ENCODE data around the gene LRRC74B.
"Not testable (repeated sequence)": the region's sequence is repeated elsewhere in the genome, so short reads cannot be mapped to it uniquely, and the experiment has no call there.

The LRRC74B gene

DNA sequence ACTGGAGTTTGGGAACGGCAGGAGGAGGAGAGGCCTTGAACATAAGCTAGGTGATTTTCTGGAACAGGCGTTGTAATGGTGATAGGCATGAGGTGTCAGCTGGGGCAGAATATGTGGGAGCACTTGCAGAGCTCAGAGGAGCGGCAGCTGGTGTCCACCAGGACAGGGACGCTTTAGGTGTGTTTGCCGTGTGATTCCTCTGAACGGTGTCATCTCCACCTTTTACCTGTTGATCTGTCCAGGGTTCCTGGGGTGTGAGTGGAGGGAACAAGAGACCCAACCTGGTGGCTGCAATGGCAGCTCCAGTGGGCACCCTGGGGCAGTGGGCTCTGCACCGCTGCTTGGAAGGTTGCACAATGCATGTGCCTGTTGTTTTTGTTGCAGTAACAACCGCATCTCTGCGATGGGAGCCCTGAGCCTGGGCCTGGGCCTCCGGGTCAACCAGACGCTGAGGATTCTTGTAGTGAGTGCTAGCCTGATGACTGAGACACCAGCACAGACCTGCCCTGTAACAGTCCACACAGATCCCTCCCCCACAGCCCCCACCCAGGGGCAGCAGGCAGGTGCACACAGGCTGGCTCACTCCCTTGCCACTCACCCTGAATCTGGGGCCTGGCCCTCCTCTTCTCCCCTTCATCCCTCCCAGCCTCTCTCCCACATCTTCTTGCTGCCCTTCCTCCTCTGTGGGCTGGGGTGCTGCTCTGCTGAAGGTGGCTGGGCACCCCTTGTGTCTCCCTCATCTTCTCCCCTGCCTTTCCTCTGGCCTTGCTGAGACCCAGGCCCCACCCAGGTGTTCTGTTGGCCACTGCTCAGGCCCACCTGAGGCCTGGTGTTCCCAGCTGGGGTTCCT, 9.2 kb downstream of the LRRC74B start:
- no peak for DNase-seq (ENCODE audit: low read depth in 2 of 2)

DNA sequence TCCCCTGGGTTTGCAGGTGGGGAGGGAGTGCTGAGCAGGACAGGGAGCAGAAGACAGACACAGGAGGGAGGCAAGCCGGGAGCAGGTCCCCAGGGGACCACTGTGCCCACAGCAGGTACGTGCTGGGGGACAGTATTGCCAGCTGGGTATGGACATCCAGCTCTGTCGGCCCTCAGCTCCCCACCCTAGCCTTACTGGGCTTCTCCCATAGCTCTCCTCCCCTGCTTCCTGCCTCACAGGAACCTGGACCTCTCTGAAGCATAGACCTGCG, 9.8 kb downstream of the LRRC74B start:
- no peak for DNase-seq (ENCODE audit: low read depth in 2 of 2)

DNA sequence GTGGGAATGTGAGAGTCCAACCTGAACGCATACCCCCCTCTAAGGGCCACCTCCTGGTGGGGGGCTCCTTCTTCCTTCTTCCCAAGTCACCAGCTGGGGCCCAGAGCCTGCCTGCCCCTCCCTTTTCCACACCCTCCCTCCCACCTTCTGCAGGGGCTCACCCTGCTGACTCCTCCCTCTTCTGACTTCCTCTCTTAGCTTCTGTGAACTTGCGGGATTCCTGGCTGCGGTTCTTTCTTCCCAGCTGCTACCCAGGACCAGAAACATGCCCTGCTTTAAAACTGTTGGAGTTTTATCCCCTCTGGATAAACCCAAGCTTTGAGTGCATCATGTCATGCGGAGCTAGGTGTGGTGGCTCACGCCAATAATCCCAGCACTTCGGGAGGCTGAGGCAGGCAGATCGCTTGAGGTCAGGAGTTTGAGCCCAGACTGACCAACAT, 10.2 kb downstream of the LRRC74B start:
- no peak for DNase-seq (ENCODE audit: low read depth in 2 of 2)

DNA sequence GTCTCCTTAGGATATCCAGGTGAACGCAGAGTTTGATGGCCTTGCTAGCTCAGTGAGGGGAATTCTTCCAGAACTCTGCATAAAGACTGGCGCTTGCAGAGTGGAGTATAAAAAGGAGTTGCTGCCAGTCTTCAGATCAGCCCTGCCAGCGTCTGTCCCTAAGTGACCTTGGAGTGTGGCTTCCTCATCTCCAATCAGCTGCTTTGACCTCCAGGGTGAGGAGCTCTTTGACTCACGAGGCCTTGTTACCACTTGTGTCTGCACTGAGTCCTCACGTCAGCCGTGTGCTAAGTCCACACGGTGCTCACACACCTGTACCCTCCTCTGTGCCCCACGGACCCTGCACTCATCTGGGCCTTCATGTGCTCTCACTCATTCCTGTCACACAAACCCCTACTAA, 14.6 kb downstream of the LRRC74B start:
- not testable (repeated sequence) for DNase-seq (ENCODE audit: low read depth in 2 of 2)

DNA sequence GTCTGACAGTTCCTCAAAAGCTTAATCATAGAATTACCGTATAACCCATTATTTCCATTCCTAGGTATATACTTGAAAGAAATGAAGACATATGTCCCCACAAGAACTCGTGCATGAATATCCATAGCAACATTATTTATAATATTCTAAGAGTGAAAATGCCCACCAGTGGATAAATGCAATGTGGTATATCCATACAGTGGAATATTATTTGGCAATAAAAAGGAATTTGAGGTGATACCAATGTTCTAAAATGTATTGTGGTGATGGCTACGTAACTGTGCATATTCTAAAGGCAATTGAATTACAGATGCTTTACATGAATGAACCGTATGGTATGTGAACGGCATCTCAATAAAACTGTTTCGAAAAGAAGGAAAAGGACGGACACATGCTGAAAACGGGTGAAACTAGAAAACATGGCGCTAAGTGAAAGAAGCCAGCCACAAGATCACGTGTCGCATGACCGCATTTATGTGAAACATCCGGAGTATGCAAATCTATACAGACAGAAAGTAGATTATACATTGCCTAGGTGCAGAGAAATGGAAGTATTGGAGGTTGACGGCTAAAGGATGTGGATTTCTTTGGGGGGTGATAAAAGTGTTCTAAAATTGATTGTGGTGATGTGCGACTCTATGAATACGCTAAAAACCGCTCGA, 16.0 kb downstream of the LRRC74B start:
- not testable (repeated sequence) for DNase-seq (ENCODE audit: low read depth in 2 of 2)

DNA sequence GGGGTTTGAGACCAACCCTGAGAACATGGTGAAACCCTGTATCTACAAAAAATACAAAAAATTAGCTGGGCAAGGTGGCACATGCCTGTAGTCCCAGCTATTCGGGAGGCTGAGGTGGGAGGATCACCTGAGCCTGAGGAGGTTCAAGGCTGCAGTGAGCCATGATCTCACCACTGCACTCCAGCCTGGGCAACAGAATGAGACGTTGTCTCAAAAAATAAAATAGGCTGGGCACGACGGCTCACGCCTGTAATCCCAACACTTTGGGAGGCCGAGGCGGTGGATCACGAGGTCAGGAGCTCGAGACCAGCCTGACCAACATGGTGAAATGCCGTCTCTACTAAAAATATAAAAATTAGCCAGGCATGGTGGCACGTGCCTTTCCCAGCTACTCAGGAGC, 18.7 kb downstream of the LRRC74B start:
- DNase-seq (ENCODE audit: low read depth in 2 of 2), result not testable (repeated sequence)

DNA sequence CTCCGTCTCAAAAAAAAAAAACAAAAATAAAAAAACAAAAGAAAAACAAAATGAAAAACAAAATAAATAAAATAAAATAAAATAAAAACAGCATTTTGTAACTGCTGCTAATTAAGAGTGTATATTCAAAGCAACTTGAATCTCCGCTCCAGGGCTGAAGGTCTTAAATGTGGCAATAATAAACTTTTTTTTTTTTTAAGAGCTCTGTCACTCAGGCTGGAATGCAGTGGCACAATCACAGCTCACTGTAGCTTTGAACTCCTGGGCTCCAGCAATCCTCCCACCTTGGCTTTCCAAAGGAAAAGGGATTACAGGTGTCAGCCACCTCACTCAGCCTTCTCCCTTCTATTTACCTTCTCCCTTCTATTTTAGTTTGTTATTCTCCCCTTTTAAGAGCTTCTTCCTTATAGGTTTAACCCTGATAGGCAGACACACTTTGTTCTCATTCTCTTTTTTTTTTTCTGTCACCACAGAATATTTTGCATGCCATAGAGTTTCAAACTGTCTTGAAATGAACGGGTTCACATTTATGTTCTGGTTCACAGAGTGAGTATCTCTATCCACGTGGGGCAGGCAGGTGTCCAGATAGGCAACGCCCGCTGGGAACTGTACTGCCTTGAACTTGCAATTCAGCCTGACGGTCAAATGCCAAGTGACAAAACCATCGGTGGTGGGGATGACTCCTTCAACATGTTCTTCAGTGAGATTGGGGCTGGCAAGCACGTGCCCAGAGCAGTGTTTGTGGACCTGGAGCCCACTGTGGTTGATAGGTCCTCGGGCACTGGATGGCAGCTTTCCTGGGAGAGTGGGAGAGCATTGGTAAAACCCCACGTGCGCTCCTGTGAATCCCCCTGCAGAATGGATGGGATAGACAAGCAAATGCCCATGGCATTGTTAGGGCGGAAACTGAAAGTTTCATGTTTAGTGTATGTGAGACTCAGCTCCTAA, 19.4 kb downstream of the LRRC74B start:
- DNase-seq (ENCODE audit: low read depth in 2 of 2), result no peak

DNA sequence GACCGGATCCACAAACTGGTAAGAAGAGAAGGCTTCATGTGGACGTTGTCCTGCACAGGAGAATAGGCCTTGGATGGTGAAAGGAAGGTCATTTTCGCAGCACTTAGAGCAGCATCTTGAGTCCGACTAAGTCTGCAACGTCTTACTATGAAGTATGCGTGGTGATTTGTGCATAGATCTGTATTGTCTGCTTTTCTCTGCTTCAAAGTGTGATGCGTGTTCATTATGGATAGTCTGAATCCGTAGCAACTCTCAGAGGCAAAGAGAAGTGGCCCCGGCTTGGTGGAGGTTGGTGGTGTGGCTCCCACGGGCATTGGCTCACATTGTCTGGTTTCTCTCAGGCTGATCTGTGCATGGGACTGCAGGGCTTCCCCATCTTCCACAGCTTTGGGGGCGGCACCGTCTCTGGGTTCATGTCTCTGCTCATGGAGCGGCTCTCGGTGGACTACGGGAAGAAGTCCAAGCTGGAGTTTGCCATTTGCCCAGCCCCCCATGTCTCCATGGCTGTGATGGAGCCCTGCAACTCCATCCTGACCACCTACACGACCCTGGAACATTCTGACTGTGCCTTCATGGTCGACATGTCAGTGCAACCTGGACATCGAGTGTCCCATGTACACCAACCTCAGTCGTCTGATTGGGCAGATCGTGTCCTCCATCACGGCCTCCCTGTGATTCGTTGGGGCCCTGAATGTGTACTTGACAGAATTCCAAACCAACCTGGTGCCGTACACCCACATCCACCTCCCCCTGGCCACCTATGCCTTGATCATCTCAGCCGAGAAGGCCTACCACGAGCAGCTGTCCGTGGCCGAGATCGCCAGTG, 21.5 kb downstream of the LRRC74B start:
- DNase-seq (ENCODE audit: low read depth in 2 of 2), result no peak

DNA sequence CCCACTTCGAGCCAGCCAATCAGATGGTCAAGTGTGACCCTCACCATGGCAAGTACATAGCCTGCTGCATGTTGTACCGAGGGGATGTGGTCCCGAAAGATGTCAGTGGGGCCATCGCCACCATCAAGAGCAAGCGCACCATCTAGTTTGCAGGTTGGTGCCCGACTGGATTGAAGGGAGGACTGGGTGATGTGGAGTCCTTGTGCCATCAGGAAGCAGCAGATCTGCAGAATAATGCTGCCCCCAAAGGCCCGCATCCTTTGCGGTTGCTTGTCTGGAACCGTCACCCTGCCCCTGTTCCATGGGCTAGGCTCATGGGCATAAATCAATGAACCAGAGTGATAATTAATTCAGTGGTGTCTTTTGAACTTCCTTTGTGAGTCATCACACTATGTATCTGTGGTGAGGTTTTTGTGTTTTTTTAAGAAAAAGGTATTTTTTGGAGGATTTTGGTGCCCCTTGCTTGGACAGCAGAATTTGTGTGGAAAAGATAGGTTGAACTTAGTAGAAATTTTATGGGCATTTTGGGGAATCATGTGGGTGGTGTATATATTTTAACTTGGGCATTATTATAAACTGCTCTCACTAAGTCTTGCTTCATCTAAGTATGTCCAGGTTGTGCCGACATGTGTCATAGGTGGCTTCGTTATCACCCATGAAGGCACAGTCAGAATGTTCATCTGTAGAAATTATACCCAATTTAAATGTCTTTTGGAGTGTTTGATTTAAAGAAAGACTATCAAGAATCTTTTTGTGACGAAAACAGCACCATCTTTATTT, 22.3 kb downstream of the LRRC74B start:
- DNase-seq (ENCODE audit: low read depth in 2 of 2), result no peak

DNA sequence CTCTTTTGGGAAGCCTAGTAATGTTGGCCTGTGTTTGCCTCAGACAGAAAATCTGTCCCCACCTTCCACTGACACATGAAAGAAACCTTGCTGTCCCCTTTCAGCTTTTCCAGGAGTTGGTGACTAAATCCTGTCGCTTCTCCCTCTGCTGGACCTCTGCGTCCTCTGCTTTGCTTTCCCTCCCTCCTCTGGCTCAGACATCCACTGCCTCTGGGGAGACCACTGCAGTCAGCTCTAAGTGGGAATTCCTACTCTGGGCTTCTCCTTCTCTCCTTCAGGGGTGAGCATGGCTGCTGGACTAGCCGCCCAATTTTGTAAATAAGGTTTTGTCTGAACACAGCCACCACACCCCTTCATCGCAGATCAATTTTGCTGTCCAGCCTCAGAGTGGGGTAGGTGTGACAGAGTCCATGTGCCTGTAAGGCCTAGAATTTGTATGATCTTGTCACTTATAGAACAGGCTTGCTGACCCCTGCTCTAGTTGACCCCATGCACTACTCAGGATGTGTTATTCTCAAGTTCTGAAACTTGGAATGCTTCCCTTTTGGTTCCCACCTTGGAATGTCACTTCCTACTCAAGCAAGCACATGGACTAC, 23.0 kb downstream of the LRRC74B start:
- no peak for DNase-seq (ENCODE audit: low read depth in 2 of 2)

DNA sequence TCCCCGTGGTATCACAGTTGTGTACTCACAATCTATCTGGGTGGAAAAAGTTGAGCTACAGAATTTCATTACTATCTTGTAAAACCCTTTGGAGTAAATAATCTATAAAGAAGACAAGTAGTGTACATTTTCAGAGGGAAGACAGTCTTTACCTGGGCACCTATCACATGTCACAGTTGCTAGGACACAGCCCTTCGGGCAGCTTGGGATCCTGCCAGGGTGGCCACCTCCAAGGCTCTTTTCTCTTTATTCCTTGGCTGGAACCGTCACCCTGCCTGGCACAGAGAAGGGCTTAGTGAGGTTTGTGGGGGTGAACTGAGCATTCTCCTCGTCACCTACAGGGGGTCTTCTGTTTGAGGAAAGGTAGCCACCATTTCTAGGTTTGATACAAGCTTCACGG, 23.6 kb downstream of the LRRC74B start:
- no peak for DNase-seq (ENCODE audit: low read depth in 2 of 2)

DNA sequence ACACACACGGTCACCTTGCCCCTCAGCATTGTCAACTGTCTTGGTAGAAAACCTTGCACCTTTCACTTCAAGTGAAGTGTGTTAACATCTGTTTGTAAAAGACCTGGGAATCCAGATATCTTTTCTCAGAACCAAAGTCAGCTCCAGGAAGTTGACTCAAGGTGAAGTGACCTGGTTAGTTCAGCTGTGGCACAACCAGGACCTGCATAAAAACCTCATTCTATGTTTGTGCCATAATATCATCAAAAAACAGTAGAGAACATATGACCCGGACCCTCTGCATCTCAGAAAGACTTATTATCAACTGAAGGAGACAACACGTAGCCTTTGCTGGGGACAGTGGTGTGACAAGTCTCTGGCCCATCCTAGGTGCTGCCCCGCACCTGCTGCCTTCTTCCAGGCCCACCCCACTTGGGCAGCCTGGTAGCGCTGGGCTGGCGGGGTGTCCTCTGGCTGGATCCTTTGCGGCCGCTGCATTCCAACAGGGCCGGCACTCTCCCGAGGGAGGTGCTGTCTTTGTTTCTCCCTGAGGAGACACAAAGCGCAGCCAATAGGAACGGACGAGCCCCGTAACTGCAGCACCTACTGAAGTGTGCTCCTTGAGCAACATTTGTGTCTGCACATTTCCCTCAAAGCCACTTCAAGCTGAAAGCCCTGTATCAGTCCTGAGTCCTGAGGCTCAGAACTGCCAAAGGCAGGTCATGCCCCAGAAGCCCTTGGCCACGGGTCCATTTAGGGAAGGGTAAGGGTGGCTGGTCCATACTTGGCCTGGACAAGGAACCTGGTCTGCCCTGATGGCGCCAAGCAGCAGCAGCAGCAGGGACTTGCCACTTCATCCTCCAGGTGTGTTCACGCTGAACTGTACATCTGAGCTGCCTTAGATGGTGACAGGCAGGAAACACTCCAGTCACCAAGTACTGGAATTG, 25.2 kb downstream of the LRRC74B start:
- no peak for DNase-seq (ENCODE audit: low read depth in 2 of 2)

DNA sequence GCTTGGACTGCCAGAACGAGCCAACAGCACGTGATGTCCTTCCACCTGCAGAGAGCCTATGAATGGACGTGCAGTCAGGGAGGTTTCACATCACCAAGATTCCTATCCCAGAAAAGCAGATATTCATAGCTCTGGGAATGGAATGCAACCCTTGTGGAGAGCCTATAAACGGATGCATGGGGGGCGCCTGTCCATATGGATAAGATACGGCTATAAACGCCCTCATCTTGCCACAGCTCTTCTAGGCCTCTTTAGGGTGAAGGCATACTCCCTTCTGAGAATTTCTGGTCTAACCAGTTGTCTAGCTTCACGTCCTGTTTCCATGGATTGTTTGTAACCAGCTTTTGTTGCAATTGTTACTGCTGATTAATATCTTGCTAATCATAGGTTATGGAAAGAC, 26.1 kb downstream of the LRRC74B start:
- not testable (repeated sequence) for DNase-seq (ENCODE audit: low read depth in 2 of 2)

DNA sequence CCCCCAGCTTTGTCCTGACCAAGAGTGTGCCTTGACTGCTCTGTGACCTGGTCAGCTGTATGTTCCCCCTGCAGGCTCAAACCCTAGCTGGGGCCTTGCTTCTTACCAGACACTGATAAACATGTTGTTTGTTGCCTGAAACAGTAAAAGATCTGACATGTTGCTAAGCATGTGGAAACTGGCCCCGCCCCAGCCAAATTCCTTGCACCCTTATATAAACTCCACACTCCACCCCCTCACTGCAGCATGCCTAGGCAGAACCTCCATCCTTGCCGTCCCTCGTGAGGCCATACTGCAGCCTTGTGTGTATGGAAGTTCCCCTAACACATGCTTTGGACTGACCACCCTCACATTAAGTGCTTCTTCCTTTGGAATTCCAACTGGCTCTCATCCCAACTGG, 27.3 kb downstream of the LRRC74B start:
- no peak for DNase-seq (ENCODE audit: low read depth in 2 of 2)

DNA sequence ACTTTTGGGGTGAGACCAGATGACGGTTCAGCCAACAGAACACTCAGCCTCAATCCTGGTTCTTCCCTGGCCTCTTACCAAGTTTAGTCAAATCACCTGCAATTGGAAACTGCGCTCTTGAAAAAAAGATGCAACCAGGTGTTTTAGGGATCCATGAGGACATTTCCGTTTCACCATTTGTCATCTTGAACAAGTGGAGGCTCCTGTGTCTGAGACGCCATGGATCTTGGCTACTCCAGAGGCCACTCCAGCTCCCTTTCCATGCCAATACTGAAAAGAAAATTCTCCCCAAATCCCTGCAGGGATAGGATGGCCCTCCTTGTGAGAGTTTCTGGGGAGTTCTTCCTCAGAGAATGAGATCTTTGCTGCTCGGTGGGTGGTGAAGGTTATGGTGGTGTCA, 27.7 kb downstream of the LRRC74B start:
- no peak for DNase-seq (ENCODE audit: low read depth in 2 of 2)

DNA sequence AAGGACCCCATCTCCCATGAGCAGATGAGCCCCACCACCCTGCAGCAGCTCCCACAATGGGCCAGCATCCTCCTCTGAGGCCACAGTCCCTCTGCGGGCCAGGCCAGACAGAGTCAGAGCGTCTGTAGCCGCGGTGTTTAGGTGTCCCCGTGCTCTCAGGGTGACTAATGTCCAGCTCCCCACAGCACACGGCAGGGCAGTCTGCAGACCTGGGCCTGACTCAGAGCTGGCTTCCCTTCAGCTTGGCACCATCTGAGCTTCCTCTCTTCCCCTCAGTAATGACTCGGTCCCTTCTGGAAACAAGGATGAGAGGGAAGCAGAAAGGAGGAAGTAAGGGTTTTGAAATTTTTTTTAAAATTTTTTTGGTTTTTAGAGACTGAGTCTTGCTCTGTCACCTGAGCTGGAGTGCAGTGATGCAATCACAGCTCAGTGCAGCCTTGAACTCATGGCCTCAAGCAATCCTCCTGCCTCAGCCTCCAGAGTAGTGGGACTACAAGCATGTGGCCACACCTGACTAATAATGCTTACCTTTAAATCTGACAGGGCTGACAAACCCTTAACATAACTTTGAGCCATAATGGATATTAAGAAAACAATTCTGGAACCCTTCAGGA, 28.5 kb downstream of the LRRC74B start:
- no peak for DNase-seq (ENCODE audit: low read depth in 2 of 2)

DNA sequence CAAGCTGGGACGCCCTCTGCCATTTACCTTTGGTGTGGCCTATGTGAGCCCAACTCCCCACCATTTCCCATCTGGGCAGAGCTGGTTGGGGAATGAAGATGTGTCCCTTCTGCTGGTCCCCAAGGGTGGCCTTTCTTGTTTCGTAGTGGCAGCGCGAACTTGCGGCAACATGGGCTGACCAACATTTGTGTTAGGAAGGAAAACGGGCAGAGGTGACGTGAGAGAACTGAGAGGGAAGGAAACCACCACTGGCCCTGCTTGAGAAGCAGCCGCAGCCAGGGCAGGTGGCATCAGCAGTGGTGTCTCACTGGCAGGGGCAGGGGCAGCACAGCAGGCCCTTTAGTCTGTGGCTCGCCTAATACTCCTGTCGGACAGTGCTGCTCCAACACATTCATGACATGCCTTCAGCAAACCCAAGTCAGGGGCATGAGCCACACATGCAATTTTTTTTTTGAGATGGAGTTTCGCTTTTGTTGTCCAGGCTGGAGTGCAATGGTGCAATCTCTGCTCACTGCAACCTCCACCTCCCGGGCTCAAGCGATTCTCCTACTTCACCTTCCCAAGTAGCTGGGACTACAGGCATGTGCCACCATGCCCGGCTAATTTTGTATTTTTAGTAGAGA, 29.9 kb downstream of the LRRC74B start:
- no peak for DNase-seq (ENCODE audit: low read depth in 2 of 2)

DNA sequence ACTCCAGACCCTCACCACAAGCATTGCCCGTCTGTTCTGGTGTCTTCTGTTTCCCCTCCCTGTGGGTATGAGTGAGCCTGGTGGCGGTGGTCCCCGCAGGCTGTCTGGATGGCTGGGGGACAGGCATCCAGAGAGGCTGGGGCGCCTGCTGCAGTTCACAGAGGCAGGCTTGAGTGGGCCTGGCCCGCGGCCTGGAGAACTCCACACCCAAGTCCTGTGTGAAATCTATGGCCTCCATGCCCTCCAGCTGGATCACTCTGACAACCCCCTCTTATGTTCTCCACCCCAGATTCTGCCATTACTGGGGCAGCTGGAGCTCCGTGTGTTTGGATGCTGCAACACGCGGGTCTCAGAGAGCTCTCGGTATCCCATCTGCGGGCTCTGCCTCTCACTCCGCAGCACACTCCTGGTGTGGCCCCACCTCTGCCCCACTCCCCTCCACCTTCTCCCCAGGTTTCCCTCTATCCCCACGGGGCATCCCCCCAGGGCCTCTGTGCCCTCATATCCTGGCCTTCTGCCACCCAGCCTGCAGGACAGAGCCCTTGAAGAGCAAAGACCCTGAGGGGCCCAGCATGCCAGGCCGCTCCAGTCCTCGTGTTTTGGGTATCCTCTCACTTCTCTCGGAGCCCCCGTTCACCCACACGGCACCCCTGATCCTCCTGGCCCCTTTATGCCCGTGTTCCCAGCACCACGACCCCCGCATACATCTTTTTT, 31.3 kb downstream of the LRRC74B start:
- no peak for DNase-seq (ENCODE audit: low read depth in 2 of 2)
